ENCODE measurements around the gene TRIM72.
"Not testable (repeated sequence)": the region's sequence is repeated elsewhere in the genome, so short reads cannot be mapped to it uniquely, and the experiment has no call there.

TRIM72 gene

GRCh38 chr16:31213877-31214707 is at the start of gene TRIM72:
Gene TRIM72 (plus strand): TSS chr16:31214119. CDS start chr16:31214739, 620 bp downstream.
- DNase-seq (ENCODE audit: low read depth in 2 of 2), result no peak

- DNase-seq (ENCODE audit: low read depth in 2 of 2), result no peak
Measured at GRCh38 chr16:31167315-31167714, 46.6 kb upstream of the TRIM72 start.

- DNase-seq (ENCODE audit: low read depth in 2 of 2), result no peak
Measured at GRCh38 chr16:31168848-31169247, 45.1 kb upstream of the TRIM72 start.

- DNase-seq (ENCODE audit: low read depth in 2 of 2), result not testable (repeated sequence)
Measured at GRCh38 chr16:31170048-31170447, 43.9 kb upstream of the TRIM72 start.

- no peak for DNase-seq (ENCODE audit: low read depth in 2 of 2)
Measured at GRCh38 chr16:31177136-31177535, 36.8 kb upstream of the TRIM72 start.

- no peak for DNase-seq (ENCODE audit: low read depth in 2 of 2)
Measured at GRCh38 chr16:31179219-31179746, 34.6 kb upstream of the TRIM72 start.

- peak; percentile 80 to 85 for DNase-seq (ENCODE audit: low read depth in 2 of 2)
Measured at GRCh38 chr16:31179747-31180459, 34.0 kb upstream of the TRIM72 start, which contains the start of gene FUS. Gene FUS (plus strand): TSS chr16:31180139. CDS start chr16:31180215, 76 bp downstream.

- DNase-seq (ENCODE audit: low read depth in 2 of 2), result no peak
Measured at GRCh38 chr16:31181102-31181830, 32.7 kb upstream of the TRIM72 start.

- DNase-seq (ENCODE audit: low read depth in 2 of 2), result no peak
Measured at GRCh38 chr16:31182391-31182790, 31.5 kb upstream of the TRIM72 start.

GRCh38 chr16:31183432-31184428 is 30.2 kb upstream of the TRIM72 start:
- no peak for DNase-seq (ENCODE audit: low read depth in 2 of 2)

- no peak for DNase-seq (ENCODE audit: low read depth in 2 of 2)
Measured at GRCh38 chr16:31184888-31185287, 29.0 kb upstream of the TRIM72 start.

GRCh38 chr16:31185339-31185738 is 28.6 kb upstream of the TRIM72 start:
- no peak for DNase-seq (ENCODE audit: low read depth in 2 of 2)

GRCh38 chr16:31186176-31186575 is 27.7 kb upstream of the TRIM72 start:
- no peak for DNase-seq (ENCODE audit: low read depth in 2 of 2)

- no peak for DNase-seq (ENCODE audit: low read depth in 2 of 2)
Measured at GRCh38 chr16:31186930-31187807, 26.8 kb upstream of the TRIM72 start.

GRCh38 chr16:31187808-31188189 is 26.1 kb upstream of the TRIM72 start:
- no peak for DNase-seq (ENCODE audit: low read depth in 2 of 2)

GRCh38 chr16:31188450-31189411 is 25.2 kb upstream of the TRIM72 start:
- DNase-seq (ENCODE audit: low read depth in 2 of 2), result no peak

GRCh38 chr16:31189412-31189778 is 24.5 kb upstream of the TRIM72 start:
- DNase-seq (ENCODE audit: low read depth in 2 of 2), result no peak

GRCh38 chr16:31190061-31190460 is 23.9 kb upstream of the TRIM72 start:
- DNase-seq (ENCODE audit: low read depth in 2 of 2), result no peak

All from stimulated activated CD8-positive, alpha-beta memory T cell treated with anti-CD3 and anti-CD28 coated beads, Interleukin-2, amount 100 ng/mL, for 1 hour (primary cell).